ENCODE data around the gene HECW1.

DNA sequence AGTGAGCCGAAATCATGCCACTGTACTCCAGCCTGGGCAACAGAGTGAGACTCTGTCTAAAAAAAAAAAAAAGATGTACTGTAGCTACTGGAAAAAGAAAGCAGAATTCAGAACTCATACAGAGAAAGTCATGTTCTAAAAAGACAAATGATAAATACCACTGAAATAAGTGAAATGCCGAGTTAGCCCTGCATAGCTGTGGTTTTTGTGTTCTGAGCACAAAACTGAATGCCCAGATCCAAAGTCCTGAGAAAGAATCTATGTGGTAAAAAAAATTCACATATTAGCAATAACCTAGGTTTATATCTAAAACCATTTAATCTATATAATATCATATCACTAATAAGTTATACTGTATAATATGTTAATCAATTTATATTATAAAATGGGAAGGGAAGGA lies 29.3 kb upstream of the HECW1 start:
- TF ChIP-seq MED1 (CRISPR knock-in tag; IDR thresholded peaks at IDR 0.05) (no peak), ZNF724P (CRISPR knock-in tag; IDR thresholded peaks at IDR 0.05; ENCODE audit: borderline replicate concordance) (no peak), ZMYM4 (CRISPR knock-in tag; IDR thresholded peaks at IDR 0.05) (no peak), NFYB (CRISPR knock-in tag; IDR thresholded peaks at IDR 0.05) (no peak), TCF7L2 (IDR thresholded peaks at IDR 0.05; ENCODE audit: low read depth, low read length) (no peak)
- TF ChIP-seq, protein P1, sequence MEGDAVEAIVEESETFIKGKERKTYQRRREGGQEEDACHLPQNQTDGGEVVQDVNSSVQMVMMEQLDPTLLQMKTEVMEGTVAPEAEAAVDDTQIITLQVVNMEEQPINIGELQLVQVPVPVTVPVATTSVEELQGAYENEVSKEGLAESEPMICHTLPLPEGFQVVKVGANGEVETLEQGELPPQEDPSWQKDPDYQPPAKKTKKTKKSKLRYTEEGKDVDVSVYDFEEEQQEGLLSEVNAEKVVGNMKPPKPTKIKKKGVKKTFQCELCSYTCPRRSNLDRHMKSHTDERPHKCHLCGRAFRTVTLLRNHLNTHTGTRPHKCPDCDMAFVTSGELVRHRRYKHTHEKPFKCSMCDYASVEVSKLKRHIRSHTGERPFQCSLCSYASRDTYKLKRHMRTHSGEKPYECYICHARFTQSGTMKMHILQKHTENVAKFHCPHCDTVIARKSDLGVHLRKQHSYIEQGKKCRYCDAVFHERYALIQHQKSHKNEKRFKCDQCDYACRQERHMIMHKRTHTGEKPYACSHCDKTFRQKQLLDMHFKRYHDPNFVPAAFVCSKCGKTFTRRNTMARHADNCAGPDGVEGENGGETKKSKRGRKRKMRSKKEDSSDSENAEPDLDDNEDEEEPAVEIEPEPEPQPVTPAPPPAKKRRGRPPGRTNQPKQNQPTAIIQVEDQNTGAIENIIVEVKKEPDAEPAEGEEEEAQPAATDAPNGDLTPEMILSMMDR (CRISPR knock-in tag; IDR thresholded peaks at IDR 0.05) = no peak

Measured in HepG2 (cell line).